Esophagus muscularis mucosa (tissue), 4 donors: ENCODE measurements around the gene LHX6. TPM values are rescaled to one million over a fixed set of nuclear protein-coding genes. Genes with fewer than 3 reads are reported as not detected.
A peak's percentile ranks its signal among the peaks of the same experiment; 100 is the strongest.

ENCODE experiments used
- DNase-seq: peaks from one replicate; pipeline ENCODE4 v3.0.0-alpha.2; 2017; ENCODE audit errors: extremely low spot score
- H3K27ac ChIP-seq, 4 donors: fragments of 200-600 bp; sonication (generic); replicated peaks in 1 of 4; 1 replicate in 3 of 4; 2 replicates in 1 of 4; pipeline ENCODE4 v1.5.1; 2016 to 2019; ENCODE audit warnings: mild to moderate bottlenecking in 1 of 4
- H3K27me3 ChIP-seq, 4 donors: fragments of 200-600 bp; sonication (generic); one replicate each; pipeline versions ENCODE4 v1.5.1 to v1.6.0; 2016 to 2019
- H3K36me3 ChIP-seq, 4 donors: fragments of 200-600 bp; sonication (generic); one replicate each; pipeline ENCODE4 v1.5.1; 2016 to 2019
- H3K4me1 ChIP-seq, 4 donors: fragments of 200-600 bp; sonication (generic); one replicate each; pipeline ENCODE4 v1.5.1; 2016 to 2019
- H3K4me3 ChIP-seq, 4 donors: fragments of 200-600 bp; sonication (generic); 1 replicate in 2 of 4; 2 replicates in 2 of 4; pipeline ENCODE4 v1.5.1; 2016 to 2019; ENCODE audit warnings: mild to moderate bottlenecking in 4 of 4, moderate library complexity in 1 of 4
- H3K9me3 ChIP-seq, 4 donors: fragments of 200-600 bp; sonication (generic); 1 replicate in 3 of 4; 2 replicates in 1 of 4; pipeline ENCODE4 v1.5.1; 2016 to 2019
- CTCF ChIP-seq, 3 experiments: fragments of 200-600 bp in 2 of 3; fragments of 450-650 bp in 1 of 3; sonication (generic) in 2 of 3; IDR thresholded peaks; one replicate each; pipeline ENCODE4 v1.5.1; 2017 to 2019; ENCODE audit warnings: antibody characterized with exemption in 3 of 3, mild to moderate bottlenecking in 2 of 3, moderate library complexity in 1 of 3
- EP300 ChIP-seq: sonication (generic); formaldehyde crosslinking; IDR thresholded peaks from one replicate; pipeline ENCODE4 v1.6.1; 2017; ENCODE audit warnings: antibody characterized with exemption
- POLR2A ChIP-seq: fragments of 450-650 bp; IDR thresholded peaks from one replicate; pipeline ENCODE4 v1.6.1; 2017; ENCODE audit warnings: antibody characterized with exemption, moderate library complexity, mild to moderate bottlenecking, low read depth
- POLR2AphosphoS5 ChIP-seq, 2 donors: sonication (generic); formaldehyde crosslinking; IDR thresholded peaks; one replicate each; pipeline ENCODE4 v1.6.1; 2017; ENCODE audit warnings: antibody characterized with exemption in 2 of 2
- WGBS: methylation state at CpG from one replicate; pipeline ENCODE4 v1.1.5; 2018; 5-methylcytosine and 5-hydroxymethylcytosine counted together
- intact Hi-C: fragments of 100-400 bp; cut with DNase I; formaldehyde crosslinking; loops from one replicate; pipeline ENCODE4 v1.15.1; 2023
- total RNA-seq, 4 donors: library from RNA; depleted of rRNA; stranded (reverse); fragments of >200 nt; gene quantifications; one replicate each; pipeline versions ENCODE4 v1.1.0 to v1.2.1, GENCODE V29; 2016

Gene LHX6
- total RNA-seq, 4 donors from 2014 or later = 2.1 to 16.8 (median 7.1) TPM

DNA sequence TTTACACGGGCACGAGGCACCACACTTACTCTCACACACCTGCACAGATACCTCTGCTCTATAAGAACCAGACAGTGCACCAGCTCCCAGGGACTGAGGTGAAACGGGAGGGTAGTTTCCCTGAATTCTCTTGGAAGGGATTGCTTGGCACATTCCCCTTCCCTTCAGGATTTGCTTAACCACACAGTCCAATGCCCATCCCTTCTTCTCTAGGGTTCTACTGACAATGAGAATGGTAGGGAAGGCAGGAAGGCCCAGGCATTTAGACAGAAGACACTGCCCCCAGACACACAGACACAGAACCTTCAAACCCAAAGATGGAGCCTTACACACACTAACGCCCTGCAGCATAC is 704 bp upstream of the LHX6 start:
- Histone ChIP-seq H3K36me3 (no peaks in the 10 kb centered on the region), H3K27me3 (peaks cover 0 to 71% (median 47%) of the 10 kb centered on the region in 4 donors), H3K4me1 (peaks cover 27 to 38% (median 38%) of the 10 kb centered on the region in 4 donors), H3K4me3 (no peak overlapping the region), H3K9me3 (no peaks in the 10 kb centered on the region), H3K27ac (no peak overlapping the region)
- WGBS = 64% methylated on average over 4 of the region's 4 CpGs
- intact Hi-C loops = no loop called here
- TF ChIP-seq POLR2A (no peak), EP300 (no peak), CTCF (IDR thresholded peaks at IDR 0.05) (no peak), POLR2AphosphoS5 (IDR thresholded peaks at IDR 0.05) (no peak)
- DNase-seq = no peak

DNA sequence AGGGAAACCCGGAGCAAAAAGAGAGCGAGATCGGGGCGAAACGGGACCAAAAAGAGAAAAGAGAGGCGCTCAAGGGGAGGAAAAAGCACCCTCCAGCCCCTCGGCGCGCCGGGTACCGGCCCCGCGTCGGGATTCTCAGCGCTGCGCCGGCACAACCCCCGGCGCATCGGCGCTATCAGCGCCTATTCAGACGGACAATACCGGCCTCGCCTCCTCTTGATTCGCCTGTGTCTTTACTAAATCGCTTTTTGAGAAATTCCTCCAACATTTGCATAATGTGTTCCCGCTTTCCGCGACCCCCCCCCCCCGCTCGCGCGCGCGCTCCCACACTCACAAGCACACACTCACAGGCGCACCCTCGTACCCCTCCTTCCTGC is 578 bp downstream of the LHX6 start:
- Histone ChIP-seq H3K36me3 (no peaks in the 10 kb centered on the region), H3K4me3 (peak overlapping the region; percentile 50 to 59 (median 52)), H3K9me3 (no peaks in the 10 kb centered on the region), H3K27me3 (peaks cover 0 to 84% (median 50%) of the 10 kb centered on the region in 4 donors), H3K27ac (peak overlapping the region; percentile 21 to 36 (median 26)), H3K4me1 (peaks cover 27 to 39% (median 38%) of the 10 kb centered on the region in 4 donors)
- no peak for TF ChIP-seq CTCF (IDR thresholded peaks at IDR 0.05)
- no peak for TF ChIP-seq POLR2A
- DNase-seq = no peak
- WGBS = 5% methylated on average over 26 of the region's 38 CpGs
- intact Hi-C loops = no loop called here

- intact Hi-C loops = no loop called here
- Histone ChIP-seq H3K4me1 (peaks cover 27 to 40% (median 38%) of the 10 kb centered on the region in 4 donors), H3K36me3 (no peaks in the 10 kb centered on the region), H3K27ac (no peak overlapping the region), H3K27me3 (peaks cover 0 to 90% (median 53%) of the 10 kb centered on the region in 4 donors), H3K4me3 (peak overlapping the region; percentile 50 to 59 (median 52)), H3K9me3 (no peaks in the 10 kb centered on the region)
- no peak for DNase-seq
- 8% methylated on average over 10 of the region's 10 CpGs for WGBS
- no peak for TF ChIP-seq EP300
- TF ChIP-seq POLR2A = no peak
- no peak for TF ChIP-seq CTCF (IDR thresholded peaks at IDR 0.05)
- no peak for TF ChIP-seq POLR2AphosphoS5 (IDR thresholded peaks at IDR 0.05)
These were observed 1.2 kb downstream of the LHX6 start for GRCh38 chr9:122227575-122227900.

- Histone ChIP-seq H3K27me3 (peaks cover 0 to 96% (median 56%) of the 10 kb centered on the region in 4 donors), H3K36me3 (no peaks in the 10 kb centered on the region), H3K4me1 (peaks cover 27 to 40% (median 38%) of the 10 kb centered on the region in 4 donors), H3K9me3 (no peaks in the 10 kb centered on the region), H3K27ac (no peak overlapping the region), H3K4me3 (peak overlapping the region; percentile 50 to 59 (median 52))
- TF ChIP-seq CTCF (IDR thresholded peaks at IDR 0.05) (no peak), EP300 (no peak), POLR2AphosphoS5 (IDR thresholded peaks at IDR 0.05) (no peak), POLR2A (no peak)
- 23% methylated on average over 33 of the region's 59 CpGs for WGBS
- intact Hi-C loops = no loop called here
- DNase-seq = no peak
These were observed 1.8 kb downstream of the LHX6 start for GRCh38 chr9:122226758-122227574.
